BE2C (cell line): Measurements from ENCODE around the gene ABTB2.

Experiments
- DNase-seq: peaks from one replicate; pipeline ENCODE4 v3.0.0-alpha.2; 2020
- H3K27me3 ChIP-seq: fragments of 250-450 bp; sonication (Bioruptor Pico); 2 replicates; pipeline ENCODE4 v1.5.1; 2020; ENCODE audit warnings: mild to moderate bottlenecking
- H3K36me3 ChIP-seq: fragments of 250-450 bp; sonication (Bioruptor Pico); 2 replicates; pipeline ENCODE4 v1.5.1; 2020; ENCODE audit warnings: mild to moderate bottlenecking
- H3K4me1 ChIP-seq: fragments of 250-450 bp; sonication (Bioruptor Pico); 2 replicates; pipeline ENCODE4 v1.5.1; 2020
- H3K4me3 ChIP-seq: 2 replicates; pipeline ENCODE4 v1.5.1; 2011; ENCODE audit warnings: low read depth, low read length
- H3K9me3 ChIP-seq: fragments of 250-450 bp; sonication (Bioruptor Pico); 2 replicates; pipeline ENCODE4 v1.5.1; 2020
- CTCF ChIP-seq: IDR thresholded peaks from 2 replicates; pipeline ENCODE4 v1.5.1; 2012; ENCODE audit warnings: mild to moderate bottlenecking, low read depth, low read length

Gene ABTB2

GRCh38 chr11:34346551-34346950 lies 11.3 kb downstream of the ABTB2 start:
- no peak for TF ChIP-seq CTCF
- no peaks in the 10 kb centered on the region for H3K4me1 ChIP-seq

GRCh38 chr11:34345991-34346480 lies 11.8 kb downstream of the ABTB2 start:
- TF ChIP-seq CTCF = no peak
- DNase-seq = no peak
- no peaks in the 10 kb centered on the region for H3K36me3 ChIP-seq
- no peak overlapping the region for H3K4me3 ChIP-seq
- no peaks in the 10 kb centered on the region for H3K4me1 ChIP-seq
- no peaks in the 10 kb centered on the region for H3K27me3 ChIP-seq
- no peaks in the 10 kb centered on the region for H3K9me3 ChIP-seq

More at GRCh38 chr11:34346551-34346950, 11.3 kb downstream of the ABTB2 start:
- no peaks in the 10 kb centered on the region for H3K27me3 ChIP-seq
- no peaks in the 10 kb centered on the region for H3K9me3 ChIP-seq
- DNase-seq = no peak
- no peaks in the 10 kb centered on the region for H3K36me3 ChIP-seq
- H3K4me3 ChIP-seq = no peak overlapping the region

GRCh38 chr11:34345540-34345876 lies 12.3 kb downstream of the ABTB2 start:
- Histone ChIP-seq H3K9me3 (no peaks in the 10 kb centered on the region), H3K4me1 (no peaks in the 10 kb centered on the region), H3K36me3 (no peaks in the 10 kb centered on the region), H3K4me3 (no peak overlapping the region), H3K27me3 (no peaks in the 10 kb centered on the region)
- no peak for TF ChIP-seq CTCF
- DNase-seq = no peak

- H3K4me3 ChIP-seq = no peak overlapping the region
- H3K9me3 ChIP-seq = no peaks in the 10 kb centered on the region
- H3K27me3 ChIP-seq = no peaks in the 10 kb centered on the region
- DNase-seq = no peak
- TF ChIP-seq CTCF = no peak
- H3K4me1 ChIP-seq = no peaks in the 10 kb centered on the region
- H3K36me3 ChIP-seq = no peaks in the 10 kb centered on the region
Measured at GRCh38 chr11:34344768-34345539, 12.9 kb downstream of the ABTB2 start.

- no peaks in the 10 kb centered on the region for H3K36me3 ChIP-seq
- no peaks in the 10 kb centered on the region for H3K9me3 ChIP-seq
- DNase-seq = no peak
- no peak overlapping the region for H3K4me3 ChIP-seq
- H3K4me1 ChIP-seq = no peaks in the 10 kb centered on the region
- no peak for TF ChIP-seq CTCF
- H3K27me3 ChIP-seq = no peaks in the 10 kb centered on the region
Measured at GRCh38 chr11:34344410-34344767, 13.4 kb downstream of the ABTB2 start.

GRCh38 chr11:34343686-34344085 lies 14.1 kb downstream of the ABTB2 start:
- Histone ChIP-seq H3K36me3 (no peaks in the 10 kb centered on the region), H3K4me3 (no peak overlapping the region), H3K9me3 (no peaks in the 10 kb centered on the region), H3K27me3 (no peaks in the 10 kb centered on the region), H3K4me1 (no peaks in the 10 kb centered on the region)
- no peak for TF ChIP-seq CTCF
- DNase-seq = no peak
